Loucy (cell line): ENCODE measurements around the gene LYPD4.

Experiments
- H2AFZ ChIP-seq: fragments of 200-600 bp; sonication (generic); 2 replicates; pipeline ENCODE4 v1.6.0; 2016; ENCODE audit warnings: antibody characterized with exemption, mild to moderate bottlenecking, low read length, moderate library complexity
- H3F3A ChIP-seq: fragments of 200-600 bp; 2 replicates; pipeline ENCODE4 v1.6.0; 2016; ENCODE audit warnings: antibody characterized with exemption, low read depth, mild to moderate bottlenecking
- H3K27me3 ChIP-seq: fragments of 200-600 bp; sonication (generic); 2 replicates; pipeline ENCODE4 v1.6.1; 2014; ENCODE audit warnings: low read length, mild to moderate bottlenecking; ENCODE audit not compliant: insufficient read depth, poor library complexity, severe bottlenecking
- H3K36me3 ChIP-seq: fragments of 200-600 bp; sonication (generic); 2 replicates; pipeline ENCODE4 v1.6.1; 2016; ENCODE audit warnings: low read length; ENCODE audit not compliant: insufficient read depth
- H3K4me1 ChIP-seq: fragments of 200-600 bp; sonication (generic); 2 replicates; pipeline ENCODE4 v1.5.1; 2014; ENCODE audit warnings: low read length, mild to moderate bottlenecking; ENCODE audit not compliant: insufficient read depth, poor library complexity, severe bottlenecking
- H3K4me2 ChIP-seq: fragments of 200-600 bp; sonication (generic); 2 replicates; pipeline ENCODE4 v1.6.0; 2014; ENCODE audit warnings: antibody characterized with exemption, low read length, low read depth, mild to moderate bottlenecking; ENCODE audit not compliant: poor library complexity, severe bottlenecking
- H3K4me3 ChIP-seq: fragments of 200-600 bp; sonication (generic); 2 replicates; pipeline ENCODE4 v1.5.1; 2014; ENCODE audit warnings: low read length, mild to moderate bottlenecking, mixed read lengths; ENCODE audit not compliant: poor library complexity, severe bottlenecking
- H3K79me2 ChIP-seq: fragments of 200-600 bp; sonication (generic); 2 replicates; pipeline ENCODE4 v1.6.1; 2014; ENCODE audit warnings: low read length; ENCODE audit not compliant: insufficient read depth
- H3K9ac ChIP-seq: fragments of 200-600 bp; sonication (generic); 2 replicates; pipeline ENCODE4 v1.6.0; 2014; ENCODE audit warnings: mild to moderate bottlenecking, low read depth, low read length, moderate library complexity; ENCODE audit not compliant: poor library complexity, severe bottlenecking
- H3K9me2 ChIP-seq: fragments of 200-600 bp; sonication (generic); replicated peaks from 2 replicates; pipeline ENCODE4 v1.6.1; 2016; ENCODE audit warnings: low read depth, low read length, mixed read lengths
- H3K9me3 ChIP-seq: fragments of 200-600 bp; sonication (generic); 2 replicates; pipeline ENCODE4 v1.6.1; 2014; ENCODE audit warnings: mild to moderate bottlenecking, antibody characterized with exemption, low read length, low read depth; ENCODE audit not compliant: insufficient read depth
- H4K20me1 ChIP-seq: fragments of 200-600 bp; sonication (generic); 2 replicates; pipeline ENCODE4 v1.6.0; 2014; ENCODE audit warnings: antibody characterized with exemption, low read length, mild to moderate bottlenecking; ENCODE audit not compliant: insufficient read depth, poor library complexity, severe bottlenecking
- CTCF ChIP-seq: fragments of 200-600 bp; sonication (generic); conservative IDR thresholded peaks from 2 replicates; pipeline ENCODE4 v1.5.1; 2014; ENCODE audit warnings: mild to moderate bottlenecking, antibody characterized with exemption, low read length
- EZH2phosphoT487 ChIP-seq: fragments of 200-600 bp; IDR thresholded peaks from 2 replicates; pipeline ENCODE4 v1.6.1; 2018; ENCODE audit warnings: antibody characterized with exemption, mild to moderate bottlenecking, moderate library complexity, borderline replicate concordance

The LYPD4 gene

DNA sequence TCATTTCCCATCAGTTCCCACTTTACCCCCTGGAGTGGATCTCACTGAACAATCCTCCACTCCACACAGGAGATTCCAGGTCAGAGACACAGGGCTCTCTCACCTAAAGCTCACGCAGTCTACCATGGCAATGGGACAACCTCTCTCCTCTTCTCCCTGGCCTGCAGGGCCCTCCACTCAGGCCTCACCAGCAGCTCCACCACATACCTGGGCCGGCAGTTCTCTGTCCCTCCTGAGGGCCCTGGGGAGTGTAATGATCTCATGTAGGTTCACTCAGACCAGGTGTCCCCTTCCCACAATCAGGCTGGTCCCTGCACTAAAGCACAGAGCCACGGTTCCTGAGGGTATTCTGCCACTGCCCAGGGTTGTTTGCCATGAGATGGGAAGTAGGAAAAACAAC, 32.5 kb downstream of the LYPD4 start:
- TF ChIP-seq CTCF = no peak
- no peak for TF ChIP-seq EZH2phosphoT487
- Histone ChIP-seq H3K79me2 (no peaks in the 10 kb centered on the region), H3K4me1 (no peaks in the 10 kb centered on the region), H4K20me1 (no peaks in the 10 kb centered on the region), H3K9me2 (no peaks in the 10 kb centered on the region), H3K4me2 (no peak overlapping the region), H3K36me3 (no peaks in the 10 kb centered on the region), H3K9ac (no peak overlapping the region), H3F3A (no peaks in the 10 kb centered on the region), H3K4me3 (no peak overlapping the region), H3K9me3 (no peaks in the 10 kb centered on the region), H2AFZ (no peak overlapping the region), H3K27me3 (no peaks in the 10 kb centered on the region)

- no peak for TF ChIP-seq EZH2phosphoT487
- no peak for TF ChIP-seq CTCF
- Histone ChIP-seq H3K4me3 (no peak overlapping the region), H2AFZ (no peak overlapping the region), H3K27me3 (no peaks in the 10 kb centered on the region), H3K79me2 (no peaks in the 10 kb centered on the region), H3K9ac (no peak overlapping the region), H3F3A (no peaks in the 10 kb centered on the region), H3K4me1 (no peaks in the 10 kb centered on the region), H3K9me2 (no peaks in the 10 kb centered on the region), H4K20me1 (no peaks in the 10 kb centered on the region), H3K36me3 (no peaks in the 10 kb centered on the region), H3K4me2 (no peak overlapping the region), H3K9me3 (no peaks in the 10 kb centered on the region)
Measured at GRCh38 chr19:41811036-41811435, 33.4 kb downstream of the LYPD4 start.

DNA sequence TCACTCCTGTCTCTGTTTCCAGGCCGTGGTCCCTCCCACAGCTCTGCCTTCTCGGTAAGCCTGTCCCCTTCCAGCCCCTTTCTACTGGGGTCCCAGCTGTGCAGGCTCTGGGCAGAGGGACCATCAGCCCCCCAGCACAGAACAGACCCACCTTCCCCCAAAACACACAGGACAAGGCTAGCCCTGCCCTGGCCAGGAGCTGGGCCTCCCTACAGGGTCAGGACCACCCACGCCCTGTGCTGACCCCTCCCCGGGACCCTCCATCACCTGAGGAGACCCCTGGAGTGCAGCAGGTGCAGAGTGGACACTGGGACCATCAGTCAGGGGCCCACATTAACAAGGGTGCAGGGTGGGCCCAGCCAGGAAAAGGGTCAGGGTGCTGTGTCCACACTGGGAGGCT, 34.2 kb downstream of the LYPD4 start:
- Histone ChIP-seq H3K4me1 (no peaks in the 10 kb centered on the region), H3K4me3 (no peak overlapping the region), H3K79me2 (no peaks in the 10 kb centered on the region), H3F3A (no peaks in the 10 kb centered on the region), H3K27me3 (no peaks in the 10 kb centered on the region), H4K20me1 (no peaks in the 10 kb centered on the region), H3K9me3 (no peaks in the 10 kb centered on the region), H3K9me2 (no peaks in the 10 kb centered on the region), H2AFZ (no peak overlapping the region), H3K9ac (no peak overlapping the region), H3K4me2 (no peak overlapping the region), H3K36me3 (no peaks in the 10 kb centered on the region)
- TF ChIP-seq EZH2phosphoT487 (no peak), CTCF (no peak)
